VCaP (cell line): ENCODE data around the gene ADGRA1.

Experiments
- H3K27ac ChIP-seq: fragments of 450-650 bp; 2 replicates; pipeline ENCODE4 v1.5.1; 2017
- CTCF ChIP-seq: fragments of 450-650 bp; conservative IDR thresholded peaks from 2 replicates; pipeline ENCODE4 v1.5.1; 2017; ENCODE audit warnings: mild to moderate bottlenecking, moderate library complexity

Gene ADGRA1

GRCh38 chr10:133087679-133088178 is at the start of gene ADGRA1:
ADGRA1 (plus strand) TSS chr10:133087924; CDS start chr10:133088910, 986 bp downstream.
- no peak for TF ChIP-seq CTCF
- H3K27ac ChIP-seq: no peak within 1 kb of the TSS

DNA sequence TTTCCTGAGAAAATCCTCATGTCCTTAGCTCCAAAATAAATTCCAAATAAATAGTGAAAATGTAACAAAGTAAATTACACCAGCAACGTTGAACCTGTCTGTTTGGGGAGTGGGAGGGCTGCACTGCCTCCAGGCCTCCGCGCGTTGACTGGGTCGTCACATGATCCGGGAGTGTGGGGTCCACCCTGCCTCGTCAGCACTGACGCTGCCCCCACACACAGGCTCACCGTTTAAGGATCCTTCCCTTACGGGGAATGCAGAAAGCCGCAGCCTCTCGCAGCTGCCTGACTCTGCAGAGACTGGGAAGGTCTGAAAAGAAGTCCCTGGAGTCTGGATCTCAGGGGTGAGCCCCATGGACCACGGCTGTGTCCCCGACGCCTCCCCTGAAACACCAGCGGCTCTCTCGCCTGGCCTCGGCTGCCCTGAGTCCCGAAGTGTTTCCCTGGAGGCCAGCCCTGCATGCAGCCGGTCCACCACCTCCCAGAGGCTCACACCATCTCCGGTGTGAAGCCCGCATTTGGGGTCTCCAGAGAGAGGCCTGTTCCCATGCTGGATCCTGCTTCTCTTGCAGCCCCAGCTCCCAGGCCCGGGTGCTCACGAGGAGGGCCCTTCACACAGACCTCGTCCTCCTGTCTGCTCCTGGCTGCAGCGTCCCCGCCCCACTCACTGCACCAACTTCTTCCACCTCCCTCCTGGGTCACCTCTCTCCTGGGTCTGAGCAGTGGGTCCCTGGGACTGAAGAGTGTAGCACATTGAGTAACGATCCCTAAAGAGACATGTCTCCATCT is 49.5 kb upstream of the ADGRA1 start:
- no peak for TF ChIP-seq CTCF
- H3K27ac ChIP-seq: no peak overlapping the region

DNA sequence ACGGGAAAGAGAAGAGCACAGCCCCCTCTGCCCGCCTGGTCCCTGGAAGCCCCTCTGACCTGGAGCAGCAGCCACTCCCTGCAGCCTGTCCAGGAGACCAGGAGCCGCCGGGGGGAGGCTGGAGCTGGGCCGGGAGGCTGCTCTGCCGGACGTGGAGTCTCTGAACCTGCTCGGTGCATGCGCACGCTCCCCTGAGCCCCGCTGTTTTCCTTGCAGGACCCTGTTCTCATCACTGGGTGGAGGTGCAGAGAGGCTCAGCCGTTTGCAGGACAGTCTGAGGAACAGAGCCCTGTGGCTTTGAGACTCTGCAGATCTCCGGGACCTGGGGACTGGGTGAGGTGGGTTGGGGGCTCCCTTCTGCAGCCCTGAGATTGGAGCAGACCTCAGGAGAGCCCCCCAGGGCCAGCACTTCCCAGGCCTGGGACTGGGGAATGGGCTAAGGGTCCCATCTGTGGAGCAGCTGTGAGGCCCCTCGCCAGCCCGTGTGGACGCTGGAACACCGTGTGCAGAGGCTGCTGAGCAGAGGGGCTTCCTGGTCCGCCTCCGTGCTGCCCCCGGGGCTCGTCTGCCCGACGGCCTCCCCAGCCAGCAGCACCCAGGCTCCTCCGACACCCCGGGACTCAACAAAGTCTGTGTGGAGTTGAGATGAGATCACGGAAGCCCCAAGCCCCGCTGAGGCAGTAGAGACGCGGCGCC is 48.5 kb upstream of the ADGRA1 start:
- TF ChIP-seq CTCF: no peak
- H3K27ac ChIP-seq: no peak overlapping the region

GRCh38 chr10:133039803-133040165 is 47.9 kb upstream of the ADGRA1 start:
- TF ChIP-seq CTCF: no peak
- H3K27ac ChIP-seq: no peak overlapping the region

GRCh38 chr10:133040198-133040597 is 47.5 kb upstream of the ADGRA1 start:
- H3K27ac ChIP-seq: no peak overlapping the region
- TF ChIP-seq CTCF: no peak

- TF ChIP-seq CTCF: no peak
- no peak overlapping the region for H3K27ac ChIP-seq
Observed at GRCh38 chr10:133041101-133041500, 46.6 kb upstream of the ADGRA1 start.

GRCh38 chr10:133042061-133042460 is 45.7 kb upstream of the ADGRA1 start:
- TF ChIP-seq CTCF: no peak
- no peak overlapping the region for H3K27ac ChIP-seq
